Glutamatergic neuron (in vitro differentiated cells): ENCODE measurements around the gene GPC6. TPM values are rescaled to one million over a fixed set of nuclear protein-coding genes. Genes with fewer than 3 reads are reported as not detected.

Experiments used
- DNase-seq: peaks from one replicate; pipeline ENCODE4 v3.0.0; 2022
- H3K27ac Mint-ChIP-seq: one replicate; pipeline ENCODE4 v1.8.0; 2020; ENCODE audit warnings: mild to moderate bottlenecking, mixed read lengths, inconsistent platforms; ENCODE audit not compliant: unreplicated experiment
- H3K27me3 Mint-ChIP-seq: one replicate; pipeline ENCODE4 v1.8.0; 2020; ENCODE audit warnings: mild to moderate bottlenecking, moderate library complexity, mixed read lengths, inconsistent platforms; ENCODE audit not compliant: unreplicated experiment
- H3K36me3 Mint-ChIP-seq: one replicate; pipeline ENCODE4 v1.8.0; 2020; ENCODE audit warnings: mild to moderate bottlenecking, mixed read lengths, inconsistent platforms; ENCODE audit not compliant: unreplicated experiment
- H3K4me1 Mint-ChIP-seq: one replicate; pipeline ENCODE4 v1.8.0; 2020; ENCODE audit warnings: mild to moderate bottlenecking, low read depth, mixed read lengths, inconsistent platforms; ENCODE audit not compliant: unreplicated experiment
- H3K4me3 Mint-ChIP-seq: one replicate; pipeline ENCODE4 v1.8.0; 2020; ENCODE audit warnings: mild to moderate bottlenecking, mixed read lengths, inconsistent platforms; ENCODE audit not compliant: unreplicated experiment
- H3K9me3 Mint-ChIP-seq: one replicate; pipeline ENCODE4 v1.8.0; 2020; ENCODE audit warnings: mild to moderate bottlenecking, moderate library complexity, mixed read lengths, inconsistent platforms; ENCODE audit not compliant: unreplicated experiment
- total RNA-seq: library from RNA; stranded (reverse); fragmentation: NEBNext Ultra II Directional; extraction: Animal tissue kit (Norgen Biotek cat#: 25700); gene quantifications from one replicate; pipeline ENCODE4 v1.2.1, GENCODE V29; 2021; ENCODE audit not compliant: unreplicated experiment
- TF ChIP-seq, protein P1 (sequence below): fragments of 200-600 bp; sonication (generic); IDR thresholded peaks from one replicate; pipeline ENCODE4 v1.5.0; 2021; ENCODE audit not compliant: partially characterized antibody, unreplicated experiment

The GPC6 gene
- total RNA-seq, 1 donor from 2014 or later = 11.8 TPM

GRCh38 chr13:93806861-93807260, 580.3 kb downstream of the GPC6 start:
- H3K4me1 Mint-ChIP-seq = peaks cover 13% of the 10 kb centered on the region
- TF ChIP-seq, protein P1, sequence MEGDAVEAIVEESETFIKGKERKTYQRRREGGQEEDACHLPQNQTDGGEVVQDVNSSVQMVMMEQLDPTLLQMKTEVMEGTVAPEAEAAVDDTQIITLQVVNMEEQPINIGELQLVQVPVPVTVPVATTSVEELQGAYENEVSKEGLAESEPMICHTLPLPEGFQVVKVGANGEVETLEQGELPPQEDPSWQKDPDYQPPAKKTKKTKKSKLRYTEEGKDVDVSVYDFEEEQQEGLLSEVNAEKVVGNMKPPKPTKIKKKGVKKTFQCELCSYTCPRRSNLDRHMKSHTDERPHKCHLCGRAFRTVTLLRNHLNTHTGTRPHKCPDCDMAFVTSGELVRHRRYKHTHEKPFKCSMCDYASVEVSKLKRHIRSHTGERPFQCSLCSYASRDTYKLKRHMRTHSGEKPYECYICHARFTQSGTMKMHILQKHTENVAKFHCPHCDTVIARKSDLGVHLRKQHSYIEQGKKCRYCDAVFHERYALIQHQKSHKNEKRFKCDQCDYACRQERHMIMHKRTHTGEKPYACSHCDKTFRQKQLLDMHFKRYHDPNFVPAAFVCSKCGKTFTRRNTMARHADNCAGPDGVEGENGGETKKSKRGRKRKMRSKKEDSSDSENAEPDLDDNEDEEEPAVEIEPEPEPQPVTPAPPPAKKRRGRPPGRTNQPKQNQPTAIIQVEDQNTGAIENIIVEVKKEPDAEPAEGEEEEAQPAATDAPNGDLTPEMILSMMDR = no peak
- no peaks in the 10 kb centered on the region for H3K27me3 Mint-ChIP-seq
- peaks cover 2% of the 10 kb centered on the region for H3K9me3 Mint-ChIP-seq
- no peak overlapping the region for H3K27ac Mint-ChIP-seq
- no peak overlapping the region for H3K4me3 Mint-ChIP-seq
- no peak for DNase-seq
- no peaks in the 10 kb centered on the region for H3K36me3 Mint-ChIP-seq

- Mint-ChIP-seq H3K27me3 (no peaks in the 10 kb centered on the region), H3K4me3 (no peak overlapping the region), H3K36me3 (no peaks in the 10 kb centered on the region), H3K4me1 (peaks cover 13% of the 10 kb centered on the region), H3K27ac (no peak overlapping the region), H3K9me3 (peaks cover 2% of the 10 kb centered on the region)
- DNase-seq = no peak
- TF ChIP-seq, protein P1 = no peak
These were observed 583.7 kb downstream of the GPC6 start for GRCh38 chr13:93810264-93810663.

GRCh38 chr13:93811071-93811737, 584.6 kb downstream of the GPC6 start:
- Mint-ChIP-seq H3K4me1 (peaks cover 13% of the 10 kb centered on the region), H3K9me3 (peaks cover 2% of the 10 kb centered on the region), H3K36me3 (no peaks in the 10 kb centered on the region), H3K27me3 (no peaks in the 10 kb centered on the region), H3K4me3 (no peak overlapping the region), H3K27ac (no peak overlapping the region)
- TF ChIP-seq, protein P1 = no peak
- DNase-seq = no peak

DNA sequence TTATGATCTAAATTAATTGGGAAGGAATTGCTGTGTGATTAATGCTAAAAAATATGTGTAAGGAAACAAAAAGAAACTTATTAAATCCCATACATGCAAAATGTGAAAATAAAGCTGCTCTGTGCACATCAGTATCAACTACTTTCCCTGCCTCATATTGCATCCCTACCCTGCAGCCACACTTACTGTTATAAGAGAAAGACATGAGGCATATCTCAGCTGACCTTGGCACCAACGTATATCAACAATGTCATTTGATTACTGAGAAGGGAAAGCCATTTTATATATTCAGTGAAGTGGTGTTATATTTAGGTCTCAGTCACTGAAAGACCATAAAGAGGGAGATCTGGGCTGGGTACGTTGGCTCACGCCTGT, 585.1 kb downstream of the GPC6 start:
- peaks cover 4% of the 10 kb centered on the region for H3K9me3 Mint-ChIP-seq
- no peak overlapping the region for H3K4me3 Mint-ChIP-seq
- no peaks in the 10 kb centered on the region for H3K36me3 Mint-ChIP-seq
- DNase-seq = no peak
- H3K27ac Mint-ChIP-seq = no peak overlapping the region
- no peaks in the 10 kb centered on the region for H3K27me3 Mint-ChIP-seq
- peaks cover 13% of the 10 kb centered on the region for H3K4me1 Mint-ChIP-seq
- TF ChIP-seq, protein P1 = no peak

GRCh38 chr13:93814658-93815057, 588.1 kb downstream of the GPC6 start:
- Mint-ChIP-seq H3K4me3 (no peak overlapping the region), H3K4me1 (peaks cover 16% of the 10 kb centered on the region), H3K9me3 (peaks cover 4% of the 10 kb centered on the region), H3K27me3 (no peaks in the 10 kb centered on the region), H3K27ac (no peak overlapping the region), H3K36me3 (no peaks in the 10 kb centered on the region)
- no peak for DNase-seq
- TF ChIP-seq, protein P1 = no peak
